GM19438 (cell line): ENCODE measurements around the gene ABCD2.
"Not testable (repeated sequence)": the region's sequence is repeated elsewhere in the genome, so short reads cannot be mapped to it uniquely, and the experiment has no call there.

Experiments
- ATAC-seq: cut with Tn5 transposase; IDR thresholded peaks from one replicate; pipeline ENCODE4 v1.9.1; 2021; ENCODE audit warnings: low read depth; ENCODE audit not compliant: unreplicated experiment

Gene ABCD2

DNA sequence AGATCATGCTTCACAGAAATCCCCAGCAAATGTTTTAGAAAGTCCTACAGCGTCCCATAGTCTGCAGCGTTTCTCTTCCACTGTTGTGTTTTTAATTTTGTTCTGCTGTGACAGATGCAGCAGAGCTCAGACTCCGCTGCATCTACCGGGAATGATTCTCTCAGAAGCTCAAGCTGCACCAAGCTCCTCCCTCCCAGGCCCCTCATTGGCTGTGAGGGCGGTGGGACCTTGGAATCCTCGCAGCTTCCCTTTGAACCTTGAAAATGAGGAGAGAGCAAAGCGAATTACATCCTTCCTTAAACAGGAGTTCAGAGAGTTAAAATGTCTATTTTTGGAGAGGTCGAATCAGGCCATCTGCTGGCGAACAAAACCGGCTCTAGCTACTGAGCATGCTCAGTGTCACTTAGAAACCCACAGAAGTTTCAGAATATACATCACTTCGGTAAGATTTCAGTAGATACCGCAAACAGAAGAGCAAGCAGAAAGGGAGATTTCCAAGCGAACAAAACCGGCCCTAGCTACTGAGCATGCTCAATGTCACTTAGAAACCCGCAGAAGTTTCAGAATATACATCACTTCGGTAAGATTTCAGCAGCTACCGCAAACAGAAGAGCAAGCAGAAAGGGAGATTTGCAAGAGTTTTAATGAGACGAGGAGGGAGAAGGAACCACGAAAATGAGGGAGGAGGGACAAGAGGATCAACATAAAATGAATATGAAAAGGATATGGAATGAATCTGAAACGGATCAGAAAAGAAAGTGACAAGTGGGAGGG lies at the start of gene ABCD2:
Gene ABCD2 (minus strand): TSS at position 144 of the 774 bp plus-strand sequence. CDS start 188 bp downstream, outside the sequence.
- peak; percentile 78 for ATAC-seq

DNA sequence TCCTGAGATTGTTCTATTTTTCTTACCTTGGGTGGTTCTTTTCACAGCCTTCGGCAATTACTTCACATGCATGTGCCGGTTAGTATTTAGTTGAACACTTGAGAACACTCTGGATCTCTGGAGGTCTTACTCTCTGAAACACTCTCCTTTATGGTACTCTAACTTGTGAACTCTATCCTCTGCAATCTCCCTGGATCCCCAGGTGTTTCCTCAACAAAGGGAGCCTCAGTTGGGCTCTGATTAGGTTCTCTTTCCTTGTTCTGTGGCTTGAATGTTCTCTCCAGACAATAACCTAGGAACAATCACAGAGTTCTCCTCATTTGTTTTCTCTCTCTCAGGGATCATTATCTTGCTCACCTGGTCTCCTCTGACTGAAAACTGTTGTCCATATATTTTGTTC lies 40.5 kb upstream of the ABCD2 start:
- ATAC-seq, result no peak

DNA sequence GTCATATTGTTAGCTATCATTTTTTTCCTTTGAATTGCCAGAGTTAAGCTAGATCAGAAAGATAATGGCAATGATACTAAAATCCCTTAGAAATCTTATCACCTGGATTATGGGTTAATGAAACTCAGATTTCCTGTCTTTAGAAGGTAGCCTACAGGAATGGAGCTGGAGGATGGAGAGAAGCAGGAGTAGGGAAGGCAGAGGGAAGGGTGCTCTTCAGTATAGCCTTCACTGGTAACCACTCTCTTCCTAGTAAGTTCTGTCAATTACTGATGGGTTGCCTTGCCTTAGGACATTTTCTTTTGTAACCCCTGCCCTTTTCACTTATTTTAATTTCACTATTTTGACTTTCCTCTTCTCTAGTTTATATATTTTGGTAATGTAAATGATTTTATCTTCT lies 27.8 kb upstream of the ABCD2 start:
- ATAC-seq, result no peak

DNA sequence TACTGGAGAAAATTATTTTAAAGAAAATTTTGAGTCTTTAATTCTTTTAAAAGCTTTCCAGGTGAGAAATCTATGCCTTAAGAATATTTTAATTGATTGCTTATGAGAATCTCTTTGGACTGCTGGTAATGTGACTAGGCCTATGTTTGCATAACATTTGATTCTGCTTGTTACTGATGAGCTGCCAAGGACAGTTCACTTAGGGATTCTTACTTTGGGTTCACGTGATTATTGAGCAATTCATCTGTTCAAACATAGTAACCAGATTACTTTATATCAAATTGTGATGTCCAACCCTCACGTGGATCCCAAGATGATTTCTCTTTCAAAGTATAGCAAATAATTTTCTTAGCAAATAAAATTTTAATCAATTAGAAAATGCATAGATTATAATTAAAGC lies 27.4 kb upstream of the ABCD2 start:
- no peak for ATAC-seq

DNA sequence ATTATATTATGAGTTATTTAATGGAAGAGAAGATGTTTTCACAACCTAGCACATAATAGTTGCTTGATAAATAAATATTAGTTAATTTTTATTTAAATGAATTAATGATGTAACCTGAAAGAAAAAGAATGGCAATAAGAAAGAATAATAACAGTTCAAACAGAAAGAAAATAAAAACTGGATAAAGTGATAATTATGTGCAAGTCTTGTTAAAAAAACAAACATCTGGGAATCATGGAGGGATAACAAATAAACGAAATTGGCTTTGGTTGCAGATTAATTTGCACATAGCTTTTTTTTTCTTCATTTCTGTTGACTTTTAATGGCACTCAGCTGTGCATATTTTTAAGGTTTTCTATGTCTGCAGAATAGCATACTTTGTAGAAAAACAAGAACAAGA lies 23.4 kb upstream of the ABCD2 start:
- ATAC-seq, result no peak

DNA sequence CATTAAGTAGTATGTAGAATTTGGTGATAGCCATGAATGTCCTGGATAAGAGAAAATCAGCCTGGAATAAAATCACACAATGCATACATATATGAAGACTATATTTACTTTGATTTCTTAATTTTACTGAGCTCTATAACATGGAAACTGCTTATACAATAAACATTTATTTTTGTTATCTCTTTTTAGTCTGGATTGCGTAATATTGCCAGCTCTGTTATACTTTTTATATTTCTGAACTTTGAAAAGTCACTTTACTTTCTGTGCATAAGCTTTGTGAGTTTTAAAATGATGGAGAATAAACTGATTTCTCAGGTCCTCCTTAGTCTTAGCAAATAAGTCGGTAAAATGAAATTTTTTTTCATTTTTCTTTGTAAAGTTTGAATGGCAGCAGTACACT lies 19.2 kb upstream of the ABCD2 start:
- ATAC-seq, result no peak

DNA sequence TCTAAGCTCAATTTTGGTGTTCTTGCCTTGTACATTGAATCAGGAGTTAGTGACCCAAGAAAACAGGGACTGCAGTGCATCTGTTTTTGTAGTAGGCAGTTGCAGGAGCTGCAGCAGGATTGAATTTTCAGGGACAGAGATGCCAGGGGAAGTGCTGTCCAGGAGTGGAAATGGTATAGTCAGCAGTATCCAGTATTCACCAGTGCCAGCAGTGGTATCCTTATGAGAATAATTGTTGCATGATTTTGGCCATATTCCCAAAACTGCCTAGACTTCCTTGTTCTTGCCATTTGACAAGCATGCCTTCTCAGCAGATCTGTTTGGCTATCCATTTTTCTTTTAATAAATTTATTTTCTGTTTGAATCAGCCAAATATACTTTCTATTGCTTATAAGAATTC lies 18.6 kb upstream of the ABCD2 start:
- no peak for ATAC-seq

DNA sequence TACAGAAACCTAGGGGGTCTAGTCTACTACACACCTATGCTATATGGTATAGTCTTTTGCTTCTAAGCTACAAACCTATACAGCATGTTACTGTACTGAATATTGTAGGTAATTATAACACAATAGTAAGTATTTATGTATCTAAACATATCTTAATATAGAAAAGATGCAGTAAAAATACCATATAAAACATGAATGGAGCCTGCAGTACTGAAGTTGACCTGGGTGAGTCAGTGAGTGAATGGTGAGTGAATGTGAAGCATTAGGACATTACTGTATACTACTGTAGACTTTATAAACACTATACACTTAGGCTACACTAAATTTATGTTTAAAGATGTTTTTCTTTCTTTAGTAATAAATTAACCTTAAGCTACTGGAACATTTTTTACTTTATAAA lies 13.1 kb upstream of the ABCD2 start:
- ATAC-seq, result no peak

DNA sequence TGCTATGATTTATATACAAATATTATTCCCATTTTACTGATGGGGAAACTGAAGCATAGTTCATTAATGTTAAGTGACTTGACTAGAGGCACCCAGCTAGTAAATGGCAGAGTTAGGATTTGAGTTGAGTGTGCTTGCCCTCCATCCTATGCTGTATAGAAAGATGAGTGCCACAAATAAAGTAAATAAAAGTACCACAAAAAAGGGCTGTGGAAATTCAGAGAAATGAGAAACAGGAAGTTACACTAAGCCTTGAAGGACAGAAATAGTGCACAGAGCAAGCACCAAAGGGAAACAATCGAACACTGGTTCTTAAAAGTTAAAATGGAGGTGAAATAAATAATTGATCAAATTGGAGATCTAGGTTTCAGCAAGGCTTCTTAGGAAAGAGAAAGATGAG lies 9.2 kb upstream of the ABCD2 start:
- ATAC-seq, result no peak

DNA sequence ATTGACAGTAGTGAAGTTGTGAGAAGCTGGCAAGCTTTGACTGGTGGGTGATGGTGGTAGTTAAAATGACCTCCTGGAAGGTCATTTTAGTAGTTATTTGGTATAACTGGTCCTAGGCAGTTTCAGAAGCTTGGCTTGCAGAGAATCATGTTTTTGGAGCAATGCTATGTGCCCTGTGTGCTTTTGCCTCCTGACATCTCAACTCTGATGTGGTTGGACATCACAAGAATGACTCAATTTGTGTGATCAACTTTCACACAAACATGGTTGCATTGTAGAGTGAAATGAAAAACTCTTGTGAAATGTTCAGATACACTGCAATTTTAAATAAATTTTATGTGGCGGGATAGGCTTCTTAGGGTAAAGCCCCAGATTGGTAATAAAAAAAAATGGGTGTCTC lies 8.3 kb upstream of the ABCD2 start:
- no peak for ATAC-seq

DNA sequence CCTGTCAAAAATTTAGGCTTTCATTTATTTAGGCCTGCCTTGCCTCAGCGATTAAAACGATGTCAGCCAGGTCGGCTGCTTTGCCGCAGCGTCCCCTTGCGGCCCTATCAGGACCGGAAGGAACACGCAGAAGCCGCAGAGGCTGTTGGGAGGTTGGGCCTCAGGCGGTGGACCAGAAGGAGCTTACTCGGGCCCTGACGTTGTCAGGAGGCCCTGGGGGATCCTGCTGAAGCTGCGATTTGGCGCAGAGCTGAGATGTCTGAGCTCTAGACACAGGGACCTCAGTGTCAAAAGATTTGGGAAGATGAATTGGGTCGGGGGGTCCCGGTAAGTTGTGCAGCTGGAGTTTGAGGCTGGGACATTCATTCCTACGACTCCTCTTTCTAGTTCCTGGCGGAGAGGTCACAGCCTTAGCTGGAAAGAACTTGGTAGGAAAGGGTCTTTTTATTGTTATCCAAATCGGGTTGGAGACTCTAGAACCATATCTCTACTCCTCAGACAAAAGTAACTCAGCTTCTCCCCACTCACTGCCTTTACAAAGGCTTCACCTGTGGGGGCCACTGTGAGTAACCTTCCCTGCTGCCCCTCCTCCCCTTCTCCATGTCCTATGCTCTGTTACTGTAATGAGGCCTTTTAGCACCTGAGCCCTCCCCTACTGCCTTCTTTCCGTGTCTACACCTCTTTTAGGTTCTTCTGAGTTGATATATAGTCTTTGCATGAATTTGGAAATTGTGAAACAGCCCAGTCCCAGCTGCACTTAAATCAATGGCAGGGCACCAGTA lies 6.6 kb upstream of the ABCD2 start:
- no peak for ATAC-seq

DNA sequence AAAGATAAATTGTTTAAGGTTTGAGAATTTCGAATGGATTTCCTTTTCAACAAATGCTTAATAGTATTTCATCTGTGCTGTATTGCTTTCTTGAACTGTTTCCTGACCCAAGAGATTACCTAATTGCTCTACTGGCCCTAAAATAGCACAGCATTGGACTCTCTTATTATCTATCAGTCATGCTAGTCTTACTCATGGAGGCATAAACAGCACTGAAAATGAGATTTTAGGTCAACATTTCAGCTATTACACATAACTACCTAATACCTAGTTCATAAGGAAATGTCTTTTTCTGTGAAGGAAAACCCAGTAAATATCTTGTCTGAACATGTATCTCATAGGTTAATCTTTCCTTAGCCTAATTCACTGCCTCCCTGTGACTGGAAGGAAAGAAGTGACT lies 4.3 kb upstream of the ABCD2 start:
- ATAC-seq, result no peak

DNA sequence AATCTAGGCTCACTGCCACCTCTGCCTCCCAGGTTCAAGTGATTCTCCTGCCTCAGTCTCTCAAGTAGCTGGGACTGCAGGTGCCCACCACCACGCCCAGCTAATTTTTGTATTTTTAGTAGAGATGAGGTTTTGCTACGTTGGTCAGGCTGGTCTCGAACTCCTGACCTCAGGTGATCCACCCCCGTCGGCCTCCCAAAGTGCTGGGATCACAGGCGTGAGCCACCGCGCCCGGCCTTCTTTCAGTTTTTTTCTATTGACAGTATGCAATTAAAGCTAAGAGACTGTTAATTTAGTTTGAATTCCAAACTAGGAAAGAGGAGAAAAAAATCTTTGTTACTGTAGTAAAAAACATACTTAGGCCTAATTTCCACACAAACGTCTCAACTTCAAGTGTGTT lies 3.6 kb upstream of the ABCD2 start:
- ATAC-seq, result not testable (repeated sequence)

DNA sequence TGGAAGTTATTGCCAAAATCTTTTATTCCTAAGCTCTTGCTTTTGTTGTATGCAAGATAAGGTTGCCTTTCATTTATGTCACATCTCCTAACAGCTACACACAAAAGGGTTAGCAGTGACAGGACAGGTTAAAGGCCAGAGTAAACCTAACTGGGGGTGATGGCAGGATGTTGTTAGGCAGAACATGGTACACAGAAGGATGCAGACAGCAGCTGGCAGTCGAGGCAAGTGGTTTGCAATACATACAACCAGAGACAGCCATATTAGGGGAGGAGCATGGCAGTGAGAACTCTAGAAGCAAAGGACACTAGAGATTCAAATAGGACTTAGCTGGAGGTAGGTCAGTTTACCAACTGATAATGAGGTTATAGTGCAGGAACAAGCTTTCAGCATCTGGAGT lies 2.7 kb upstream of the ABCD2 start:
- no peak for ATAC-seq

DNA sequence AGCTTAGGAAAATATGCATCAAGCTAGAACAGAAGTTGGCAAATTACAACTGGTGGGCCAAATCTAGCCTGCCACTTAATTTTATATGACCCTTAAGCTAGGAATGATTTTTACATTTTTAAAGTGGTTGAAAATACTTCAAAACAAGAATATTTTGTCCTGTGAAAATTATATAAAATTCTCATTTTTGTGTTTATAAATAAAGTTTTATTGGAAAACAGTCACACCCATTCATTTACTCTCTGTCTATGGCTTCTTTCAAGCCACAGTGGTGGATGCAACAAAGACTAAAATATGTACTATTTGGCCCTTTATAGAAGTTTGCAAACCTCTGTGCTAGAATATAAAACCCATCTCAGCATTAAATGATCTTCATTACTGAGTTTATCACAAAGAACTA lies 2.1 kb upstream of the ABCD2 start:
- ATAC-seq, result no peak

DNA sequence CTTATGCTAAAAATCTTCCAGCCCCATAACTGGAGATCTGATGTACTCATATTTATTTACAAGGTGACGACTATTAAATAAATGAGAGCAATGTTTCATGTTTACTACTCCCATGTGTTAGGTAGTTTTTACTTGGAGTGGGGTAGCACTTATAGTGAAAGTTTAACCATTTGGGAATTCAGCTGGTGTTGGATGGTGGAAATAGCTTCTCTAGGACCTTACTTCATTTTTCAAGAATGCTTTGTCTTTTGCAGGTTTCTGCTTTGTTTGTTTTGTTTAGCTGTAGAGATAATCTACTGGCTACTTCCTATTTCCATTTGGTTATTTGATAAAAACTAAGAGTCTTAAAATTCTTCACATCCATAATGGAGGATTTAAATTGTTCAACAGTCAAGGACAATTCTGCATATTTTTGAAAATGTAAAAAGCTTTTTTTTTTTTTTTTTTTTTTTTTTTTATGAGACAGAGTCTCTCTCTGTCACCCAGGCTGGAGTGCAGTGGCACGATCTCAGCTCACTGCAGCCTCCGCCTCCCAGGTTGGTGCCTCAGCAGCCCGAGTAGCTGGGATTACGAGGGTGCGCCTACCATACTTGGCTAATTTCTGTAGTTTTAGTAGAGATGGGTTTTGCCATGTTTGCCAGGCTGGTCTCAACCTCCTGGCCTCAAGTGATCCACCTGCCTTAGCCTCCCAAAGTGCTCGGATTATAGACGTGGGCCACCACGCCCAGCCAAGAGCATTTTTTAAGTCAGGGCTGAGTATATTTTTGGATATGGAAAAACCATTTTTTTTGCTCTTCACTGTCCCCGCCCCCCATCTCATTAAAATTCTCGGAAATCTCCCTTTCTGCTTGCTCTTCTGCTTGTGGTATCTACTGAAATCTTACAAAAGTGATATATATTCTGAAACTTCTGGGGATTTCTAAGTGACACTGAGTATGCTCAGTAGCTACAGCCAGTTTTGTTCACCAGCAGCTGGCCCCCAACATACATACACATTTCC lies 1.4 kb upstream of the ABCD2 start:
- ATAC-seq, result peak; percentile 15

DNA sequence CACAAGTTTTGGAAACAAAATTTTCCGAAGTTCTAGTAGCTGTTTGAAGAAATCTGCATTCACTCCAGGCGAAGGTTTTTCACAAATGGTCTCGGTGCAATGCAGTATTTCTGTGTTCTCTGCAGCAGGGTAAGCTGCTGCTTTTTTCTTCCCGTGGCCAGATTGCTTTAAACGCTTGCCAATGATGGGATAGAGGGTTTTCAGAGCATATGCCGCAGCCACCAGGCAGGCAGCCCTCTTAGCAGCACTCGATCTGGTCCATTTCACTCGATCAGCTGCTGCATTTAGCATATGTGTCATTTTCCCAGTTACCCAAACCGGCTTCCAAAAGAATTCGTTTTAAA lies 315 bp downstream of the ABCD2 start:
- ATAC-seq, result peak; percentile 24

DNA sequence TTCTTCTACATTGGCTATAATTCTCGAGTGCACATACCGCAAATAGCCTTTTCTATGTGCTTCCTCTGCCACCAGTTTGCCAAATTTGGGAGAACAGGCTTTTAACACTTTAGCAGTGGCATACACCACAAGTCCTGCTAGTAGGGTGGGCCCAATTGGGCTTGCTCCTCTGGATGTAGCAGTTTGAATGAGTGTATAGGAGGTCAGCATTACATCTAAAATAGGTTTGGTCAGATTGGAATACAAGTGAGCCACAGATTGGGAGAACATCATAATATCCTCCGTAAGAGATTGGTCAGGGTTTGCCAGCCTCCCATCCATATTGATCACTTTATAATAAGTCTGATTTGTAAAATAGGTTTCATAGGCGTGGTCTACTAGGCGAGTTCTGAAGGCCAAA lies 902 bp downstream of the ABCD2 start:
- no peak for ATAC-seq

DNA sequence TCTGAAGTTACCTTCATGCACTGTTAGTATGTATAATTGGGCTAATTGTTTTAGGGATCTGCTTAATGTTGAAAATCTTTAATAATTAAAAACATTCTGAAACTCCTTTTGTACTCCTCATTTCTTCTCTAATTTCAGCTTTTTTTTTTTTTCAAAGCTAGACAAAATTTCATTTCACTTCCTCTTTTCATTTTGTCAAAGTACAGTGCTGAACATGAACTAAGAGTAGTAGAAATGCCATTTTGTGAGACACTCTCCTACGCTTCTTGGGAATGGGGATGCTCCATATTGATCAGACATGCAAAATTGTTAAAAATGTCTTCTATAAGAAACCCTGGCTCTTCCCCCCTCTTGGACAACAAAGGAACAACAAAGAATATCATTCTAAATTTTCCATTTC lies 1.7 kb downstream of the ABCD2 start:
- ATAC-seq, result no peak

DNA sequence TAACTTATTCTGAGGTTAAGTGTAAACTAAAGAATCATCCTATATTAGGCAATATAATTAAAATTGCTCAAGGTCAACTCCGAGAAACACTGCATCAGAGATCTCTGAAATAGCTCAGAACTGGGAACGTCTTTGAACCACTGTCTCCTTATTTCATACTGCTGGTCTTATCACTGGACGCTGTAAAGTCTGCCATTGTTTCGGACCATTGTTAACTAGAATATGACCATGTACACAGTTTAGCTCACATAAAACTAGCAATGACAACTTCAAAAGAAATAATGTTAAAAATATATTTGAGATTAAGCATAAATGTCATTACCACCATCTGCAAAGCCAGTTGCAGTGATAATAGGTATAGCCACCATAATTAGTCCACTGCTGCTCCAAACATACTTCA lies 2.9 kb downstream of the ABCD2 start:
- no peak for ATAC-seq

DNA sequence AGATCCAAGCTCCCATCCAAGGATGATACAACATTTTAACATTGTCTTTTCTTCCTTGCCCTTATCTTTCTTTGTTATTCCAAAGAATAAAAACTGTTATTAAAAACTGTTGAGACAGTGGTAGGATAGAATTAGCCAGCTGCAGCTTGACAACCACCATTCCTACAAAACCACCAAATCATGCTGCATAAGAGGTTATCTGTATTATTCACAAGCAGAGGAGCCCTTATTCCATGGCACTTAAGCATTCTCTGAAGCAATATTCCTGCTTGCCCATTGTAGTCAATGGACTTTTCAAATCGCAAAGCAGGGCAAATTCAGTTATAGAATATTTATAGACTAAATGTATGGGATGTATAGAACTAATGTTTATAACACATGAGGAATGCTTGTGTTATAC lies 3.4 kb downstream of the ABCD2 start:
- no peak for ATAC-seq
